Epithelial cell of proximal tubule (primary cell): ENCODE measurements around the gene KPNA1. TPM values are rescaled to one million over a fixed set of nuclear protein-coding genes. Genes with fewer than 3 reads are reported as not detected.
"Not testable (repeated sequence)": the region's sequence is repeated elsewhere in the genome, so short reads cannot be mapped to it uniquely, and the experiment has no call there.

ENCODE experiments used
- DNase-seq: peaks from one replicate; pipeline ENCODE4 v3.0.0-alpha.2; 2011; ENCODE audit warnings: low read depth
- H3K4me3 ChIP-seq: 2 replicates; pipeline ENCODE4 v1.5.1; 2011; ENCODE audit warnings: low read depth, mild to moderate bottlenecking, low read length
- total RNA-seq: library from RNA; depleted of rRNA; stranded (reverse); fragments of >200 nt; gene quantifications from 2 replicates; pipeline ENCODE4 v1.2.3, GENCODE V29; 2015
- TF ChIP-seq, protein P1 (sequence below): conservative IDR thresholded peaks from 2 replicates; pipeline ENCODE4 v1.5.1; 2012; ENCODE audit warnings: low read depth, mild to moderate bottlenecking, low read length

Gene KPNA1
- total RNA-seq, 1 donor from 2014 or later: 14.8 TPM

DNA sequence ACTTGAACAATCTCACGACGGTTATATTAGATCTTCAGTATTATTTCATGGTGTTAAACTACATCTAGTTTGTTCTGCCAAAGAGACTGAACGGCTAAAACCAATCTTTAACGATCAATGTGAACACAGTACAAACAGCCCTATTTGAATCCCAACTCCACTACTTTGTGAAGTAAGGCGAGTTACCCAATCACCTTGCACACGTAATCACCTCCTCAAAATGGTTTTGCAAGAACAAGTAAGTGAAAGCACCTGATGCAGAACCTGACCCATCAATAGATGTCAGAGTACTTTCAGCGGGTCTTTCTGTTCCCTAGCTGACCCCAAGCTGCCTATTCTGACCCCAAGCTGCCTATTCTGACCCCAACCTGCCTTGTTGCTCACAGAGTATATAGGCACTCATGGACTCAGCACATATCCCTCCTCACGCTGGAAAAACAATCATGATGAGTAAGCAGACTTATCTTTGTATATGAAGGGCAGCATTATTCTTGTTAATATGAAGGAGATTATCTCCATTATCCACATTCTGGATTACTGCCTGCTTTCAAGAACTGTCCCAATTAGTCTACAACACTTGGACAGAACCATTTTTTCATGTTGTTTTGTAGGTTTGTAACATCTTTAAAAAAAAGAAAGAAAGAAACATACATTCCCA lies 3.7 kb downstream of the KPNA1 start:
- no peak for DNase-seq
- TF ChIP-seq, protein P1, sequence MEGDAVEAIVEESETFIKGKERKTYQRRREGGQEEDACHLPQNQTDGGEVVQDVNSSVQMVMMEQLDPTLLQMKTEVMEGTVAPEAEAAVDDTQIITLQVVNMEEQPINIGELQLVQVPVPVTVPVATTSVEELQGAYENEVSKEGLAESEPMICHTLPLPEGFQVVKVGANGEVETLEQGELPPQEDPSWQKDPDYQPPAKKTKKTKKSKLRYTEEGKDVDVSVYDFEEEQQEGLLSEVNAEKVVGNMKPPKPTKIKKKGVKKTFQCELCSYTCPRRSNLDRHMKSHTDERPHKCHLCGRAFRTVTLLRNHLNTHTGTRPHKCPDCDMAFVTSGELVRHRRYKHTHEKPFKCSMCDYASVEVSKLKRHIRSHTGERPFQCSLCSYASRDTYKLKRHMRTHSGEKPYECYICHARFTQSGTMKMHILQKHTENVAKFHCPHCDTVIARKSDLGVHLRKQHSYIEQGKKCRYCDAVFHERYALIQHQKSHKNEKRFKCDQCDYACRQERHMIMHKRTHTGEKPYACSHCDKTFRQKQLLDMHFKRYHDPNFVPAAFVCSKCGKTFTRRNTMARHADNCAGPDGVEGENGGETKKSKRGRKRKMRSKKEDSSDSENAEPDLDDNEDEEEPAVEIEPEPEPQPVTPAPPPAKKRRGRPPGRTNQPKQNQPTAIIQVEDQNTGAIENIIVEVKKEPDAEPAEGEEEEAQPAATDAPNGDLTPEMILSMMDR: no peak
- no peak overlapping the region for H3K4me3 ChIP-seq

DNA sequence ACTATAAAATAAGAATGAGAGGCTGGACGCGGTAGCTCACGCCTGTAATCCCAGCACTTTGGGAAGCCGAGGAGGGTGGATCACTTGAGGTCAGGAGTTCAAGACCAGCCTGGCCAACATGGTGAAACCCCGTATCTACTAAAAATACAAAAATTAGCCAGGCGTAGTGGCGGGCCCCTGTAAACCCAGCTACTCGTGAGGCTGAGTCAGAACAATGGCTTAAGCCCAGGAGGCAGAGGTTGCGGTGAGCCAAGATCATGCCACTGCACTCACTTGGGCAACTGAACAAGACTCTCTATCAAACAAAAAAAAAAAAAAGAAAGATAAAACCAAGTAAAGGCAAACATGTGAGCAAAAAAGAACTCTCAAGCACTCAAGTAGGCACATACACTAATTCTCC lies 5.8 kb downstream of the KPNA1 start:
- DNase-seq: peak; percentile 57
- not testable (repeated sequence) for H3K4me3 ChIP-seq

DNA sequence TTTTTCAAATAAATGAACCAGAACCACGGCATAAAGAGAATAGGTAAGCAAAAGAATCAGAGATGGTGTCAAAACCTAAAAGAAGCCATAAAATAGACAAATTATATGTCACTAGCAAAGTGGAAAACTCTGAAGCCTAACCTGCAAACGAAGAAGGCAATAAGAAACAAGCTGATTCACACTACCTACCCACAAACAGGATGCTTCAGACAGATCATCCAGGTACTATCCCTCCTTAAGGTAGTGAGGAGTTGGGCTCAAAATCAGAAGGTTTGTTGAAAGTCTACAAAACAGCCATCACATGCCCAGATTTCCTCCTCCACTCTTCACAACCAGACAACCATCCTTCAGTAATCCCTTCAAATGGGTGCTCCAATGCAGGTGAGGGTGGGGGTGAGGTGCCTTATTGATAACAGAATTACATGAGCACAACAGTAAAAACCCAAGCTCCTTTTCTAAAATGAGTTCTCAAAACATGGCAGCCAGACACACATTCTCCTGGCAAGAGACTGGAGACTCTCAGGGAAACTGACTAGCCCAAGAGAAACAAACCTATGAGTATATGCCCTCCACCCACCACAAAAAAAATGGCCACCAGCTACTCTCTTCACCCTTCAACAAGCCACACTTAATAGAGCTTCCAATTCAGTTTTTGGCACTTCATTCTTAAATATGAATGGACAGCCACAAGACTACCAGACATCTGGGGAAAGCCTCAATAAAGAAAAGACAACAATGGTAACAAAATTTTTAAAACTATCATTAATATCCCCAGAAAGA lies 6.4 kb downstream of the KPNA1 start:
- H3K4me3 ChIP-seq: no peak overlapping the region
- no peak for DNase-seq
- TF ChIP-seq, protein P1: no peak

DNA sequence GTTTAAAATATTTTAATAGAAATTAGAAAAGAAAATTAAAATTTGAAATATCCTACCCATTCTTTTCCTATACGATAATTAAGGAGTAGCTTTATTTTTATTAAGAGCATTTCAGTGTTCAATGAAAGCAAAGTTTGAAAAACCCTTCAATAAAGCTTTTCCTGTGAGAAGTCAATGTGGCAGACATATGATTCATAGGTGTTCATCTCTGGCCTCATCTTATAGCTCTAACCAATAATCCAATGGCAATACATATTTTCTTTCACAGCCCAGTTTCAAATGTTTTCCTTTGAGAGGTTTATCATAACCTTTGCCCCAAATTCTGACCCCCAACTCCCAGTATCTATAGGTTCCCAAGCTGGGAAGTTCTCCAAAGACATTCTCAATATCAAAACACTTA lies 8.3 kb downstream of the KPNA1 start:
- TF ChIP-seq, protein P1: no peak
- H3K4me3 ChIP-seq: no peak overlapping the region
- no peak for DNase-seq

DNA sequence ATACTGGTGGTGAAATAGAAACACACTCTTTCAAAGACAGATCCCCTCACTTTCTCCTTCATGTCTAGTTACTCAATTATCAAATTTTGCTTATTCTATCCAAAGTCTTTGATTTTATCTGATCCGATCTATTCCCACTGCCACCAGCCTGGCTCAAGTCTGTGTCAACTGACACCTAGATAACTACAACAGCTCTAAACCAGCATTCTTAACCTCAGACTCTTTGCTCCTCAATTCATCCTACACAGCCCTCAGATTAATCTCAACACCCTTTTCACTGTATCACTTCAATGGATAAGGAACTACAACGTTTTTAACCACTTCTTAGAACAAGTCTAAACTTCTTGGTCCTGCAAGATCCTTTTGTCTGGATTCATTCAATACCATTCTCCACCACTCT lies 9.1 kb downstream of the KPNA1 start:
- TF ChIP-seq, protein P1: no peak
- no peak for DNase-seq
- H3K4me3 ChIP-seq: no peak overlapping the region

DNA sequence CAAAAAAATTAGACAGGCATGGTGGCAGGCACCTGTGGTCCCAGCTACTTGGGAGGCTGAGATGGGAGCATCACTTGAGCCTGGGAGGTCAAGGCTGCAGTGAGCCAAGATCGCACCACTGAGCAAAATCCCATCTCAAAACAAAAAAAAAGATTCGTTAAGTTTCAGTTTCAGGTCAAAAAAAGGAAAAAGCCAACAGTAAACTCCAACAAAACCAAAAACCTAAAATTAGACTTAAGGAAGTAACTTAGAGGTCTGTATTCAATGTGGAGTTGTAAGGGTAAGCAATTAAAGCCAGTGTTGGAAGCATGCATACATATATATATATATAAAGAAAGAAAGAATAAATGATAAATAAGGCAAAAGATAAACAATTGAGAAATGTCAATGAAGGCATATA lies 11.8 kb downstream of the KPNA1 start:
- DNase-seq: no peak
- TF ChIP-seq, protein P1: no peak
- no peak overlapping the region for H3K4me3 ChIP-seq

DNA sequence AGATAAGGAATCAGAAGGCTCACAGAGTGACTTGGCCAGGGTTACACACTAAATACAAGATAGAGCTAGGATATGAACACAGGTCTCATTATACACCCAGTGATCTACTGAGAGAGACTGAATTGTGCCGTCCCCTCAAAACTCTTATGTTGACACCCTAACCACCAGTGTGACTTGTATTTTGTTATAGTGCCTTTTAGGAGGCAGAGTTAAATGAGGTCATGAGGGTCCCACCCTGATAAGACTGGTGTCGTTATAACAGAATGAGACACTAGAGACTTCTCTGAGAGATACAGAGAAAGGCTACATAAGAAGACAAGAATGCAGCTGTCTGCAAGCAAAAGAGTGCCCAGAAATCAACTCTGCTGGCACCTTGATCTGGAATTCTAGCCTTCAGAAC lies 12.6 kb downstream of the KPNA1 start:
- TF ChIP-seq, protein P1: no peak
- no peak overlapping the region for H3K4me3 ChIP-seq
- no peak for DNase-seq

DNA sequence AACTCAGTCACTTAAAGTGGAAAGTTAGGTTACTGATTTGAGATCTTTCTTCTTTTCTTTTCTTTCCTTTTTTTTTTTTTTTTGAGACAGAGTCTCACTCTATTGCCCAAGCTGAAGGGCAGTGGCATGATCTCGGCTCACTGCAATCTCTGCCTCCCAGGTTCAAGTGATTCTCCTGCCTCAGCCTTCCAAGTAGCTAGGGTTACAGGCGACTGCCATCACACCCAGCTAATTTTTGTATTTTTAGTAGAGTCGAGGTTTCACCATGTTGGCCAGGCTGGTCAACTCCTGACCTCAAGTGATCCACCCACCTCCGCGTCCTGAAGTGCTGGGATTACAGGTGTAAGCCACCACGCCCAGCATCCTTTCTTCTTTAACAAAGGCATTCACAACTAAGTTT lies 13.8 kb downstream of the KPNA1 start:
- H3K4me3 ChIP-seq, DNase-seq: not testable (repeated sequence)
